Natural killer cell (primary cell): Measurements from ENCODE around the gene TRIM3. TPM values are rescaled to one million over a fixed set of nuclear protein-coding genes. Genes with fewer than 3 reads are reported as not detected.

ENCODE experiments used
- ATAC-seq, 3 donors: fragments of 150-1000 bp in 2 of 3; fragments of 200-7000 bp in 1 of 3; cut with Tn5 transposase; 1 replicate in 1 of 3; 2 replicates in 2 of 3; pipeline ENCODE4 v1.10.0; 2021; ENCODE audit warnings: mild to moderate bottlenecking in 2 of 3, moderate library complexity in 2 of 3
- DNase-seq, 2 donors: peaks; one replicate each; pipeline versions ENCODE4 v3.0.0 to v3.0.0-alpha.2; 2013 to 2021; ENCODE audit warnings: mixed read lengths in 1 of 2
- H3K27ac ChIP-seq: one replicate; pipeline ENCODE4 v1.5.1; 2013; ENCODE audit warnings: mild to moderate bottlenecking, low read length
- H3K27me3 ChIP-seq: one replicate; pipeline ENCODE4 v1.6.1; 2013; ENCODE audit warnings: low read length; ENCODE audit not compliant: control insufficient read depth, insufficient read depth
- H3K36me3 ChIP-seq: one replicate; pipeline ENCODE4 v1.6.1; 2013; ENCODE audit warnings: low read length; ENCODE audit not compliant: control insufficient read depth, insufficient read depth
- H3K4me1 ChIP-seq: one replicate; pipeline ENCODE4 v1.6.1; 2013; ENCODE audit warnings: low read length; ENCODE audit not compliant: control insufficient read depth, insufficient read depth
- H3K4me3 ChIP-seq: one replicate; pipeline ENCODE4 v1.5.1; 2013; ENCODE audit warnings: low read length
- H3K9me3 ChIP-seq: one replicate; pipeline ENCODE4 v1.6.1; 2013; ENCODE audit warnings: low read length; ENCODE audit not compliant: control insufficient read depth, insufficient read depth
- H3K27ac Mint-ChIP-seq, 2 donors: one replicate each; pipeline ENCODE4 v1.8.0; 2022; ENCODE audit warnings: mild to moderate bottlenecking in 2 of 2, mixed read lengths in 2 of 2, moderate library complexity in 1 of 2
- H3K27me3 Mint-ChIP-seq, 2 donors: one replicate each; pipeline ENCODE4 v1.8.0; 2022; ENCODE audit warnings: low read depth in 2 of 2, mixed read lengths in 2 of 2
- H3K36me3 Mint-ChIP-seq: one replicate; pipeline ENCODE4 v1.8.0; 2022; ENCODE audit warnings: mixed read lengths
- H3K4me1 Mint-ChIP-seq, 2 donors: one replicate each; pipeline ENCODE4 v1.8.0; 2022; ENCODE audit warnings: mixed read lengths in 2 of 2
- H3K4me3 Mint-ChIP-seq: one replicate; pipeline ENCODE4 v1.8.0; 2022; ENCODE audit warnings: mild to moderate bottlenecking, moderate library complexity, mixed read lengths
- H3K9me3 Mint-ChIP-seq, 2 donors: one replicate each; pipeline ENCODE4 v1.8.0; 2022; ENCODE audit warnings: mixed read lengths in 2 of 2
- CTCF ChIP-seq: fragments of 200-600 bp; IDR thresholded peaks from one replicate; pipeline ENCODE4 v1.8.0; 2022; ENCODE audit warnings: antibody characterized with exemption
- WGBS: methylation state at CpG from one replicate; pipeline ENCODE4 v1.1.7; 2013; ENCODE audit warnings: missing lambda C conversion rate; ENCODE audit not compliant: insufficient coverage; 5-methylcytosine and 5-hydroxymethylcytosine counted together
- intact Hi-C: fragments of 100-400 bp; cut with micrococcal nuclease; formaldehyde crosslinking; loops from one replicate; pipeline ENCODE4 v1.14.2; 2022
- total RNA-seq, 4 donors: library from RNA; stranded (reverse); fragments of 120-200 nt in 1 of 4; gene quantifications; one replicate each; pipeline versions ENCODE4 v1.2.3 to v1.2.4, GENCODE V29; 2013 to 2022

The TRIM3 gene
- total RNA-seq, 3 donors from 2014 or later (not counting 1 experiment from before 2014, with no cell fraction given), result 26.4 to 30.9 (median 26.5) TPM

DNA sequence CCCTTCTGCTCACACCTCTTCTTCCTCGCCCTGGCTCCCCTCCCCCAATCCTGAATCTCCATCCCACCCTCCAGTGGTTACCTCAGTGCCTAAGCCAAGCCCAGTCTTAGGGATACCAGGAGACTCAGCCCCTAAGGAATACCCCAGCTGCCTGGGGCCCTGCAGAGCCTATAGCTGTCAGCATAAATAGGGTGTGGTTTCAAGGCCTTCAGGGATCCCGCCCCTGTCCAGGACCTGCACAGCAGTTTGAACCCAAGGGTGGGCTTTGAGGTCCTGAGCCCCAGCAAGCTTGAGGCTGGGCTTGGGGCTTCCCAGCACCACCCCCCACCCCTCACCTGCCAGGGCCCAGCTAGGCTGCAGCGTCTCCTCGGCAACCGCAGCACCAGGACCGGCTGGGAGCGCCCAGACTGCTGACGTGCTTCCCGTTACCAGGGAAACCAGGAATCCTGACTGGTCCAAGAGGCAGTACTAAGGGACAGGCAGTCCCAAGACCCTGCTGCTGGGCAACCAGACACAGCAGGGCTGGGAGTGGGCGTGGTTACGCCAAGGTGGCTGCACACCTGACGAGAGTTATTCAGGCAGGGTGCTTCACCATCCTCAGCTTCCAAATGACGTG lies 68.6 kb downstream of the TRIM3 start:
- Mint-ChIP-seq H3K36me3 (no peaks in the 10 kb centered on the region), H3K4me1 (peaks cover 44 to 65% of the 10 kb centered on the region in 2 donors), H3K27me3 (no peaks in the 10 kb centered on the region), H3K4me3 (no peak overlapping the region), H3K9me3 (no peaks in the 10 kb centered on the region), H3K27ac (no peak overlapping the region)
- Histone ChIP-seq H3K4me3 (no peak overlapping the region), H3K27ac (no peak overlapping the region), H3K9me3 (no peaks in the 10 kb centered on the region), H3K4me1 (peaks cover 46% of the 10 kb centered on the region), H3K36me3 (peaks cover 13% of the 10 kb centered on the region), H3K27me3 (no peaks in the 10 kb centered on the region)
- DNase-seq, result peak in 1 of 2 donors; percentile 24
- 97% methylated on average over 13 of the region's 13 CpGs for WGBS
- intact Hi-C loops, result no loop called here
- TF ChIP-seq CTCF, result no peak
- no peak for ATAC-seq

- DNase-seq (peak in 1 of 2 donors; percentile 67), ATAC-seq (peak in 1 of 3 donors; percentile 20)
- Mint-ChIP-seq H3K27ac (peak overlapping the region; percentile 69 to 96), H3K27me3 (no peaks in the 10 kb centered on the region), H3K4me1 (peaks cover 44 to 65% of the 10 kb centered on the region in 2 donors), H3K9me3 (no peaks in the 10 kb centered on the region), H3K4me3 (no peak overlapping the region), H3K36me3 (no peaks in the 10 kb centered on the region)
- intact Hi-C loops, result no loop called here
- TF ChIP-seq CTCF, result no peak
- no peak overlapping the region for H3K27ac ChIP-seq
- peaks cover 46% of the 10 kb centered on the region for H3K4me1 ChIP-seq
- no peaks in the 10 kb centered on the region for H3K27me3 ChIP-seq
- no peak overlapping the region for H3K4me3 ChIP-seq
- H3K9me3 ChIP-seq, result no peaks in the 10 kb centered on the region
- peaks cover 6% of the 10 kb centered on the region for H3K36me3 ChIP-seq
- WGBS, result 69% methylated on average over 14 of the region's 16 CpGs
These were observed 69.2 kb downstream of the TRIM3 start for GRCh38 chr11:6404342-6405051.

GRCh38 chr11:6403539-6403938 lies 70.2 kb downstream of the TRIM3 start:
- no peak for TF ChIP-seq CTCF

More at GRCh38 chr11:6403539-6403938, 70.2 kb downstream of the TRIM3 start:
- Mint-ChIP-seq H3K36me3 (no peaks in the 10 kb centered on the region), H3K4me3 (no peak overlapping the region), H3K27ac (peak overlapping the region; percentile 96 to 99), H3K27me3 (no peaks in the 10 kb centered on the region), H3K4me1 (peaks cover 44 to 65% of the 10 kb centered on the region in 2 donors), H3K9me3 (no peaks in the 10 kb centered on the region)
- Histone ChIP-seq H3K4me3 (no peak overlapping the region), H3K27me3 (no peaks in the 10 kb centered on the region), H3K27ac (peak overlapping the region; percentile 78), H3K36me3 (peaks cover 5% of the 10 kb centered on the region), H3K9me3 (no peaks in the 10 kb centered on the region), H3K4me1 (peaks cover 46% of the 10 kb centered on the region)
- ATAC-seq (no peak), DNase-seq (no peak)
- intact Hi-C loops, result no loop called here
- WGBS, result 86% methylated on average over 8 of the region's 8 CpGs
